ENCODE measurements around the gene RTN4RL1.

Gene RTN4RL1

GRCh38 chr17:1951920-1952319 lies 73.2 kb downstream of the RTN4RL1 start:
- DNase-seq (ENCODE audit: low read depth, low spot score) = no peak
- in situ Hi-C loops (cut with HindIII; ENCODE audit: low sequenced_read_pairs) = no loop called here
- TF ChIP-seq CTCF (IDR thresholded peaks at IDR 0.05; ENCODE audit: low read depth, low read length) = no peak
- no peak overlapping the region for H3K4me3 ChIP-seq (ENCODE audit: low read depth, low read length)

GRCh38 chr17:1949754-1950153 lies 75.4 kb downstream of the RTN4RL1 start:
- no peak for TF ChIP-seq CTCF (IDR thresholded peaks at IDR 0.05; ENCODE audit: low read depth, low read length)
- no peak overlapping the region for H3K4me3 ChIP-seq (ENCODE audit: low read depth, low read length)
- DNase-seq (ENCODE audit: low read depth, low spot score) = no peak
- in situ Hi-C loops (cut with HindIII; ENCODE audit: low sequenced_read_pairs) = no loop called here

GRCh38 chr17:1948517-1948825 lies 76.7 kb downstream of the RTN4RL1 start:
- H3K4me3 ChIP-seq (ENCODE audit: low read depth, low read length) = no peak overlapping the region
- no peak for TF ChIP-seq CTCF (IDR thresholded peaks at IDR 0.05; ENCODE audit: low read depth, low read length)
- in situ Hi-C loops (cut with HindIII; ENCODE audit: low sequenced_read_pairs) = no loop called here
- no peak for DNase-seq (ENCODE audit: low read depth, low spot score)

GRCh38 chr17:1947743-1948516 lies 77.2 kb downstream of the RTN4RL1 start:
- in situ Hi-C loops (cut with HindIII; ENCODE audit: low sequenced_read_pairs) = no loop called here
- TF ChIP-seq CTCF (IDR thresholded peaks at IDR 0.05; ENCODE audit: low read depth, low read length) = no peak
- no peak overlapping the region for H3K4me3 ChIP-seq (ENCODE audit: low read depth, low read length)
- DNase-seq (ENCODE audit: low read depth, low spot score) = no peak

- in situ Hi-C loops (cut with HindIII; ENCODE audit: low sequenced_read_pairs) = no loop called here
- no peak for DNase-seq (ENCODE audit: low read depth, low spot score)
- no peak overlapping the region for H3K4me3 ChIP-seq (ENCODE audit: low read depth, low read length)
- TF ChIP-seq CTCF (IDR thresholded peaks at IDR 0.05; ENCODE audit: low read depth, low read length) = no peak
These were observed 77.8 kb downstream of the RTN4RL1 start for GRCh38 chr17:1947229-1947742.

- no peak overlapping the region for H3K4me3 ChIP-seq (ENCODE audit: low read depth, low read length)
- in situ Hi-C loops (cut with HindIII; ENCODE audit: low sequenced_read_pairs) = no loop called here
- TF ChIP-seq CTCF (IDR thresholded peaks at IDR 0.05; ENCODE audit: low read depth, low read length) = no peak
- DNase-seq (ENCODE audit: low read depth, low spot score) = no peak
These were observed 78.9 kb downstream of the RTN4RL1 start for GRCh38 chr17:1946021-1946932.
